Medulla oblongata (tissue), 1 donor: Measurements from ENCODE around the gene KIAA0930.
"Not testable (repeated sequence)": the region's sequence is repeated elsewhere in the genome, so short reads cannot be mapped to it uniquely, and the experiment has no call there.

Source experiments
- DNase-seq: peaks from one replicate; pipeline ENCODE4 v3.0.0-alpha.2; 2015; ENCODE audit errors: extremely low spot score

KIAA0930 gene

GRCh38 chr22:45240810-45241631, at the start of gene KIAA0930:
TSS of gene KIAA0930 (minus strand) at chr22:45240894. CDS start at chr22:45240703, 191 bp downstream.
- peak; percentile 76 for DNase-seq

- no peak for DNase-seq
Measured at GRCh38 chr22:45286854-45287551, 46.3 kb upstream of the KIAA0930 start.

GRCh38 chr22:45285263-45286058, 44.8 kb upstream of the KIAA0930 start:
- DNase-seq: no peak

- DNase-seq: peak; percentile 56
Measured at GRCh38 chr22:45284705-45285262, 44.1 kb upstream of the KIAA0930 start, which contains the start of gene UPK3A. TSS of gene UPK3A (plus strand) at chr22:45284949. CDS start at chr22:45285014, 65 bp downstream.

- no peak for DNase-seq
Measured at GRCh38 chr22:45281010-45281409, 40.3 kb upstream of the KIAA0930 start.

- no peak for DNase-seq
Measured at GRCh38 chr22:45280587-45280980, 39.9 kb upstream of the KIAA0930 start.

DNA sequence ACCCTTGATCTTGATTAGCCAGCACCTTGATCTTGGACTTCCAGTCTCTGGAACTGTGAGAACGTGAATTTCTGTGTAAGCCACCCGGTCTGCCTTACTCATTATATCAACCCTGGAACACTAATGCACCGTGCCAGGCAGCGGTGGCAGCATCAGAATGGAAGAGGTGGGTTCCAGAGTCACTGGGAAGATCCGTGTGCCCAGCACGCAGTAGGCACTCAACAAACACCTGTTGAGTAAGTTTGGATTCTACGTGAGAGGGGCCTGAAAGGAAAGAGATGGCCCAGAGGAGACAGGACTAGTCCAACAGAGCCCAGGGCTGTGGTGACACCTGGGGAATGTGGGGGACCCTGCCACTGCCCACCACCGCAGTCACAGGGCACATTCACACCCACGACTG, 37.4 kb upstream of the KIAA0930 start:
- DNase-seq: no peak

- not testable (repeated sequence) for DNase-seq
Measured at GRCh38 chr22:45277720-45278119, 37.0 kb upstream of the KIAA0930 start.

- DNase-seq: no peak
Measured at GRCh38 chr22:45276507-45277105, 35.9 kb upstream of the KIAA0930 start.

DNA sequence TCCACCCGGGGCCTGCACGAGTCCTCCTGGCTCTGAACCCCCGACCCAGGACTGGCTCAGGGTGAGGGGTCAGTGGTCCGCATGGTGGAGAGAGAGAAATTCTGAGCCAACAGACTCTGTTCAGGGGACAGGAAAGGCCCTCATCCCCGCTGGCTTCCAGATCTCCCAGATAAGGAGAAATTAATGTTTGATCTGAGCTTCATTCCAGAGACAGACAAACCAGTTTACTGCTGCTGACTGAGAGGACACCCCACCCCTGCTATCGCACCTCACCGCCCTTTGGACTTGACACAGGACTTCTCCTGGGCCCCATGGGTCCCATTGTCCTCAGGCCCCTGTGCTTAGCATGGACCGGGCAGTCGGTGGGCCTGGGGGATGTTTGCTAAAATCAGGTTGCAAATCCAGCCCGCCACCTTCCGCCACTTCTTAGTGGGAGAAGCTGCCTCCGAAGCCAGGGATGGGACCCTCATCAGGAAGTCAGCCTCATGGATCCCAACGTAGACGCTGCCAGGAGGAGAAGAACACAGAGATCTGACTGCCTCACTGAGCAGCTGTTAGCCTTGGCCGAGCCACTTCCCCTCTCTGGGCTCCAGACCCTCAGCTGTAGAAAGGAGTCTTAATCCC, 32.9 kb upstream of the KIAA0930 start:
- DNase-seq: no peak

GRCh38 chr22:45272498-45272897, 31.8 kb upstream of the KIAA0930 start:
- no peak for DNase-seq

GRCh38 chr22:45271667-45272201, 31.0 kb upstream of the KIAA0930 start:
- DNase-seq: peak; percentile 88

GRCh38 chr22:45270095-45271020, 29.7 kb upstream of the KIAA0930 start:
- peak; percentile 53 for DNase-seq

- DNase-seq: peak; percentile 90
Measured at GRCh38 chr22:45268958-45269844, 28.5 kb upstream of the KIAA0930 start.

DNA sequence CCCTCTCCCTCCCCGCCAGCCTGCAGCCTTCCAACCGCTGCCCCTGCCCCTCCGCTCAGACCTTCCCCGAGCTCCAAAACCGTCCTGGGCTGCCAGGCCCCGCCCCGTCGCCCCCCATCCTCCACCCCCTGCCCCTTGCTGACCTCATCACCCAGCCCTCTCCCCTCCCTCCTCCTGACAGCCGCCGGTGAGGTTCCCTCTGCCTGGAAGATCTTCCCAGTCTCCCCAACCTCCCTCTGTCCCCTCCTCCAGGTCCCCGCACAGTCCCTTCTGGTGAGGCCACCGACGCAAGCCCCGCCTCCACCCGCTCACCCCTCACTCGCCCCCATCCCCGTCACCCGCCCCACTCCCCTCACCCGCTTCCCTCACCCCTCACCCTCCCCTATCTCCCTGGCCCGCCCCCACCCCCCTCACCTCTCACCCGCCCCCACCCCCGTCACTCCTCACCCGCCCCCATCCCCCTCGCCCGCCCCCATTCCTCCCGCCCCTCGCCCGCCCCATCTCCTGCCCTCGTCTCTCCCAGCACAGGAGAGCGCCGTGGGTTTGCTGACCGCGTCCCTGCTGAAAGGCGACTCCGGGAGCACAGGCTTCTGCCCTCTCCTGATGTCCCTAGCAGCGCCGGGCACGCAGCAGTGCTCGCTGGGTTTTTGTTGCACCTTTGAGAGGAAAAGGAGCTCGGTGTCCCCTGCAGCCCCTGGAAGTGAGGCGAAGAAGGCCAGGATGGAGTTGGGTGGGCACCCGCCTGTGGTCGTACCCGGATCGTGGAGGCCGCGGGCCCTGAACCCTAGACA, 27.7 kb upstream of the KIAA0930 start:
- DNase-seq: no peak

- DNase-seq: no peak
Measured at GRCh38 chr22:45265535-45265934, 24.8 kb upstream of the KIAA0930 start.

- DNase-seq: peak; percentile 85
Measured at GRCh38 chr22:45263463-45264269, 23.0 kb upstream of the KIAA0930 start.
